HEK293 (cell line): ENCODE data around the gene ZNF726.

Experiments
- CTCF ChIA-PET: fragments of 350-600 bp; formaldehyde crosslinking; extraction: SDS; loops from one replicate; lab custom pipeline; 2021; ENCODE audit warnings: antibody characterized with exemption; lab: Yijun Ruan, JAX
- POLR2A ChIA-PET: fragments of 300-600 bp; formaldehyde crosslinking; extraction: SDS; loops from one replicate; lab custom pipeline; 2020; ENCODE audit warnings: antibody characterized with exemption, inconsistent platforms; lab: Yijun Ruan, JAX
- H3K27ac ChIP-seq: fragments of 200-500 bp; sonication (Bioruptor generic); 2 replicates; pipeline ENCODE4 v1.5.1; 2014; ENCODE audit warnings: low read depth, low read length, control low read depth, inconsistent platforms; ENCODE audit errors: extremely low read depth
- H3K36me3 ChIP-seq, 2 experiments: fragments of 200-500 bp in 1 of 2; sonication (Bioruptor generic) in 1 of 2; 1 replicate in 1 of 2; 2 replicates in 1 of 2; pipeline ENCODE4 v1.5.1; 2014 to 2017; ENCODE audit warnings: inconsistent platforms in 2 of 2, low read length in 2 of 2; ENCODE audit not compliant: control insufficient read depth in 2 of 2, insufficient read depth in 1 of 2
- H3K4me1 ChIP-seq: fragments of 200-500 bp; sonication (Bioruptor generic); 2 replicates; pipeline ENCODE4 v1.5.1; 2014; ENCODE audit warnings: mild to moderate bottlenecking, low read length, inconsistent platforms; ENCODE audit not compliant: control insufficient read depth, insufficient read depth
- H3K4me3 ChIP-seq: 2 replicates; pipeline ENCODE4 v1.5.1; 2011; ENCODE audit warnings: low read depth, mild to moderate bottlenecking, control low read depth, low read length, moderate library complexity
- H3K9me3 ChIP-seq: fragments of 200-500 bp; sonication (Bioruptor generic); 2 replicates; pipeline ENCODE4 v1.5.1; 2014; ENCODE audit warnings: low read depth, low read length, inconsistent platforms; ENCODE audit not compliant: control insufficient read depth, insufficient read depth
- BCL11A ChIP-seq: fragments of 450-650 bp; formaldehyde crosslinking; IDR thresholded peaks from 2 replicates; pipeline ENCODE4 v1.5.1; 2016; ENCODE audit warnings: low read depth, missing biosample characterization, missing genetic modification characterization
- EGR2 ChIP-seq: fragments of 450-650 bp; formaldehyde crosslinking; IDR thresholded peaks from 2 replicates; pipeline ENCODE4 v1.5.1; 2016; ENCODE audit warnings: low read depth, missing biosample characterization, missing genetic modification characterization
- GLI2 ChIP-seq: fragments of 450-650 bp; formaldehyde crosslinking; IDR thresholded peaks from 2 replicates; pipeline ENCODE4; 2017; ENCODE audit warnings: missing biosample characterization, missing genetic modification characterization, low read depth, borderline replicate concordance
- HOXA7 ChIP-seq: sonication (generic); formaldehyde crosslinking; IDR thresholded peaks from 2 replicates; pipeline ENCODE4 v1.8.1; 2022; ENCODE audit warnings: missing genetic modification reagents, borderline replicate concordance
- HOXC10 ChIP-seq: sonication (generic); formaldehyde crosslinking; IDR thresholded peaks from 2 replicates; pipeline ENCODE4 v1.8.1; 2023; ENCODE audit warnings: mild to moderate bottlenecking, missing genetic modification reagents
- INSM2 ChIP-seq: fragments of 450-650 bp; formaldehyde crosslinking; IDR thresholded peaks from 2 replicates; pipeline ENCODE4 v1.5.1; 2016; ENCODE audit warnings: missing biosample characterization, missing genetic modification characterization
- PRDM2 ChIP-seq: fragments of 450-650 bp; formaldehyde crosslinking; IDR thresholded peaks from 2 replicates; pipeline ENCODE4 v1.5.1; 2016; ENCODE audit warnings: missing biosample characterization, missing genetic modification characterization, borderline replicate concordance
- SP2 ChIP-seq: fragments of 450-650 bp; formaldehyde crosslinking; IDR thresholded peaks from 2 replicates; pipeline ENCODE4 v1.5.1; 2016; ENCODE audit warnings: missing biosample characterization, missing genetic modification characterization
- ZBTB1 ChIP-seq: fragments of 450-650 bp; formaldehyde crosslinking; IDR thresholded peaks from 2 replicates; pipeline ENCODE4 v1.5.1; 2016; ENCODE audit warnings: missing biosample characterization, missing genetic modification characterization
- ZBTB20 ChIP-seq: fragments of 450-650 bp; formaldehyde crosslinking; IDR thresholded peaks from 2 replicates; pipeline ENCODE4 v1.5.1; 2016; ENCODE audit warnings: missing biosample characterization, missing genetic modification characterization
- ZNF138 ChIP-seq: fragments of 450-650 bp; formaldehyde crosslinking; IDR thresholded peaks from 2 replicates; pipeline ENCODE4 v1.5.1; 2016; ENCODE audit warnings: missing biosample characterization, missing genetic modification characterization, borderline replicate concordance
- ZNF202 ChIP-seq: fragments of 450-650 bp; formaldehyde crosslinking; IDR thresholded peaks from 2 replicates; pipeline ENCODE4 v1.5.1; 2016; ENCODE audit warnings: missing biosample characterization, missing genetic modification characterization, borderline replicate concordance
- ZNF350 ChIP-seq: fragments of 450-650 bp; formaldehyde crosslinking; IDR thresholded peaks from 2 replicates; pipeline ENCODE4 v1.5.0; 2017; ENCODE audit warnings: missing biosample characterization, mild to moderate bottlenecking, missing genetic modification characterization
- ZNF48 ChIP-seq: fragments of 450-650 bp; formaldehyde crosslinking; IDR thresholded peaks from 2 replicates; pipeline ENCODE4 v1.5.1; 2016; ENCODE audit warnings: missing biosample characterization, missing genetic modification characterization
- ZNF501 ChIP-seq: fragments of 450-650 bp; formaldehyde crosslinking; IDR thresholded peaks from 2 replicates; pipeline ENCODE4 v1.5.1; 2016; ENCODE audit warnings: missing biosample characterization, missing genetic modification characterization
- ZNF510 ChIP-seq: fragments of 450-650 bp; formaldehyde crosslinking; IDR thresholded peaks from 2 replicates; pipeline ENCODE4 v1.5.1; 2018; ENCODE audit warnings: mild to moderate bottlenecking, missing genetic modification characterization, missing biosample characterization; ENCODE audit not compliant: insufficient replicate concordance
- ZNF600 ChIP-seq: fragments of 450-650 bp; formaldehyde crosslinking; IDR thresholded peaks from 2 replicates; pipeline ENCODE4 v1.5.1; 2016; ENCODE audit warnings: missing biosample characterization, missing genetic modification characterization
- ZNF664 ChIP-seq: fragments of 450-650 bp; formaldehyde crosslinking; IDR thresholded peaks from 2 replicates; pipeline ENCODE4 v1.5.1; 2016; ENCODE audit warnings: missing biosample characterization, missing genetic modification characterization
- ZNF76 ChIP-seq: fragments of 450-650 bp; formaldehyde crosslinking; IDR thresholded peaks from 2 replicates; pipeline ENCODE4; 2016; ENCODE audit warnings: low read depth, missing biosample characterization, missing genetic modification characterization, borderline replicate concordance
- ZNF776 ChIP-seq: fragments of 450-650 bp; formaldehyde crosslinking; IDR thresholded peaks from 2 replicates; pipeline ENCODE4 v1.5.0; 2017; ENCODE audit warnings: missing biosample characterization, missing genetic modification characterization, borderline replicate concordance
- ZNF777 ChIP-seq: fragments of 450-650 bp; formaldehyde crosslinking; IDR thresholded peaks from 2 replicates; pipeline ENCODE4 v1.5.1; 2017; ENCODE audit warnings: missing biosample characterization, missing genetic modification characterization, borderline replicate concordance
- ZNF830 ChIP-seq: fragments of 450-650 bp; IDR thresholded peaks from 2 replicates; pipeline ENCODE4 v1.5.0; 2018; ENCODE audit warnings: missing biosample characterization, missing genetic modification characterization, low read depth, mild to moderate bottlenecking, moderate library complexity
- ZXDB ChIP-seq: fragments of 450-650 bp; formaldehyde crosslinking; IDR thresholded peaks from 2 replicates; pipeline ENCODE4 v1.5.1; 2016; ENCODE audit warnings: missing biosample characterization, missing genetic modification characterization
- TF ChIP-seq, protein P1 (sequence below): fragments of 450-650 bp; formaldehyde crosslinking; IDR thresholded peaks from 2 replicates; pipeline ENCODE4 v1.5.1; 2017; ENCODE audit warnings: missing biosample characterization, missing genetic modification characterization
- TF ChIP-seq, protein P2 (sequence below): fragments of 450-650 bp; formaldehyde crosslinking; IDR thresholded peaks from 2 replicates; pipeline ENCODE4 v1.5.1; 2016; ENCODE audit warnings: missing biosample characterization, missing genetic modification characterization

Gene ZNF726

DNA sequence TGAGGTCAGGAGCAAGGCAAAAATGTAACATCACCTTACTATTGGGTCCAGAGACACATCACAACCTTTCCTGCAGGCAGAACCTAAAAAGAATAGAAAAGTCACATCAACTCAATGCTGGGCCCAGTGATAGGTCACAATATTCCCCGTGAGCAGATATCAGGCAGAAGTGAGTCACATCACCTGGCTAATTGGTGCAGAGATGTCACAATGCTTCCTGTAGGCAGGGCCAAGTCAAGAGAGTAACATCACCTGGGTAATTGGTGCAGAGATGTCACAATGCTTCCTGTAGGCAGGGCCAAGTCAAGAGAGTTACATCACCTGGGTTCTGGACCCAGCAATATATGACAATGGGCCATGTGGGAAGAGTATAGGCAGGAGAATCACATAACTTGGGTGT is 63.4 kb downstream of the ZNF726 start:
- Histone ChIP-seq H3K36me3 (no peaks in the 10 kb centered on the region), H3K27ac (no peak overlapping the region), H3K4me3 (no peak overlapping the region), H3K9me3 (no peaks in the 10 kb centered on the region), H3K4me1 (no peaks in the 10 kb centered on the region)
- TF ChIP-seq ZNF777 (no peak), INSM2 (tag by site-specific recombination) (no peak), ZNF510 (tag by site-specific recombination) (no peak), SP2 (no peak), HOXA7 (CRISPR knock-in tag) (no peak), ZNF776 (tag by site-specific recombination) (no peak), ZXDB (tag by site-specific recombination) (no peak), ZNF138 (tag by site-specific recombination) (no peak), ZNF202 (tag by site-specific recombination) (no peak), ZNF664 (no peak), ZNF830 (tag by site-specific recombination) (no peak), ZNF48 (tag by site-specific recombination) (no peak), ZNF600 (tag by site-specific recombination) (no peak)
- ChIA-PET POLR2A (no interaction called here), CTCF (no interaction called here)

DNA sequence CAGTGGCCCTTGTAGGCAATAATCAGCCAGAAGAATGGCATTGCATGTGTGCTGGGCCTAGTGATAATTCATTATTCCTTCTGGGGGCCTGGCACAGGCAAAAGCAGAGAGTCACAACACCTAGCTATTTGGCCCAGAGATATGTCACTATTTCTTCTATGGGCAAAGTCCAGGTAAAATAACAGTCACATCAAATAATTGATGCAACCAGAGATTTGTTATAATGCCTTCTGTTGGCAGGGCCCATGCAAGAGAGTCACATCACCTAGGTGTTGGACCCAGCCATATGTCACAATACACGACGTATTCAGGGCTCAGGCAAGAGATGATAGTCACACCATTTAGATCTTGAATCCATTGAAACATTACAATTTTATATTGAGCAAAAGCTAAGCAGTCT is 66.1 kb downstream of the ZNF726 start:
- CTCF ChIA-PET = no interaction called here
- Histone ChIP-seq H3K4me3 (no peak overlapping the region), H3K9me3 (no peaks in the 10 kb centered on the region), H3K36me3 (no peaks in the 10 kb centered on the region), H3K4me1 (no peaks in the 10 kb centered on the region), H3K27ac (no peak overlapping the region)
- POLR2A ChIA-PET = no interaction called here
- no peak for TF ChIP-seq PRDM2 (tag by site-specific recombination)
- no peak for TF ChIP-seq EGR2
- TF ChIP-seq, protein P1, sequence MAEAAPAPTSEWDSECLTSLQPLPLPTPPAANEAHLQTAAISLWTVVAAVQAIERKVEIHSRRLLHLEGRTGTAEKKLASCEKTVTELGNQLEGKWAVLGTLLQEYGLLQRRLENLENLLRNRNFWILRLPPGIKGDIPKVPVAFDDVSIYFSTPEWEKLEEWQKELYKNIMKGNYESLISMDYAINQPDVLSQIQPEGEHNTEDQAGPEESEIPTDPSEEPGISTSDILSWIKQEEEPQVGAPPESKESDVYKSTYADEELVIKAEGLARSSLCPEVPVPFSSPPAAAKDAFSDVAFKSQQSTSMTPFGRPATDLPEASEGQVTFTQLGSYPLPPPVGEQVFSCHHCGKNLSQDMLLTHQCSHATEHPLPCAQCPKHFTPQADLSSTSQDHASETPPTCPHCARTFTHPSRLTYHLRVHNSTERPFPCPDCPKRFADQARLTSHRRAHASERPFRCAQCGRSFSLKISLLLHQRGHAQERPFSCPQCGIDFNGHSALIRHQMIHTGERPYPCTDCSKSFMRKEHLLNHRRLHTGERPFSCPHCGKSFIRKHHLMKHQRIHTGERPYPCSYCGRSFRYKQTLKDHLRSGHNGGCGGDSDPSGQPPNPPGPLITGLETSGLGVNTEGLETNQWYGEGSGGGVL (tag by site-specific recombination) = no peak
- no peak for TF ChIP-seq ZNF350 (tag by site-specific recombination)
- no peak for TF ChIP-seq HOXC10
- TF ChIP-seq GLI2 (tag by site-specific recombination) = no peak
- TF ChIP-seq ZNF501 (tag by site-specific recombination) = no peak
- no peak for TF ChIP-seq ZBTB1 (tag by site-specific recombination)
- no peak for TF ChIP-seq ZNF76 (tag by site-specific recombination)
- no peak for TF ChIP-seq ZNF202 (tag by site-specific recombination)
- TF ChIP-seq BCL11A = no peak
- TF ChIP-seq, protein P2, sequence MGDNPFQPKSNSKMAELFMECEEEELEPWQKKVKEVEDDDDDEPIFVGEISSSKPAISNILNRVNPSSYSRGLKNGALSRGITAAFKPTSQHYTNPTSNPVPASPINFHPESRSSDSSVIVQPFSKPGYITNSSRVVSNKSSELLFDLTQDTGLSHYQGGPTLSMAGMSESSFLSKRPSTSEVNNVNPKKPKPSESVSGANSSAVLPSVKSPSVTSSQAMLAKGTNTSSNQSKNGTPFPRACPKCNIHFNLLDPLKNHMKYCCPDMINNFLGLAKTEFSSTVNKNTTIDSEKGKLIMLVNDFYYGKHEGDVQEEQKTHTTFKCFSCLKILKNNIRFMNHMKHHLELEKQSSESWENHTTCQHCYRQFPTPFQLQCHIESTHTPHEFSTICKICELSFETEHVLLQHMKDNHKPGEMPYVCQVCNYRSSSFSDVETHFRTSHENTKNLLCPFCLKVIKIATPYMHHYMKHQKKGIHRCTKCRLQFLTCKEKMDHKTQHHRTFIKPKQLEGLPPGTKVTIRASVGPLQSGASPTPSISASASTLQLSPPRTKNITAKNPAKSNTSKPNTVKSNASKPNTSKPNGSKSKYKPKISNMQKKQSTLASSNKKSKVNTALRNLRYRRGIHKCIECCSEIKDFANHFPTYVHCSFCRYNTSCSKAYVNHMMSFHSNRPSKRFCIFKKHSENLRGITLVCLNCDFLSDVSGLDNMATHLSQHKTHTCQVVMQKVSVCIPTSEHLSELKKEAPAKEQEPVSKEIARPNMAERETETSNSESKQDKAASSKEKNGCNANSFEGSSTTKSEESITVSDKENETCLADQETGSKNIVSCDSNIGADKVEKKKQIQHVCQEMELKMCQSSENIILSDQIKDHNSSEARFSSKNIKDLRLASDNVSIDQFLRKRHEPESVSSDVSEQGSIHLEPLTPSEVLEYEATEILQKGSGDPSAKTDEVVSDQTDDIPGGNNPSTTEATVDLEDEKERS (tag by site-specific recombination) = no peak
- TF ChIP-seq ZBTB20 (tag by site-specific recombination) = no peak
